Heart left ventricle (tissue), 13 donors: ENCODE results near the gene GABRR3.

Experiments used
- CTCF ChIP-seq, 12 donors: fragments of 200-600 bp; sonication (generic) in 4 of 12; IDR thresholded peaks; one replicate each; pipeline versions ENCODE4 v1.5.0 to v1.8.0; 2018 to 2022; ENCODE audit warnings: antibody characterized with exemption in 12 of 12, mild to moderate bottlenecking in 5 of 12
- POLR2A ChIP-seq, 2 donors: fragments of 450-650 bp; IDR thresholded peaks; one replicate each; pipeline ENCODE4 v1.6.1; 2017; ENCODE audit warnings: antibody characterized with exemption in 2 of 2, mild to moderate bottlenecking in 2 of 2, moderate library complexity in 2 of 2
- donor health status: ischemic (EF 13 %, LVEDD 7.1; RV severe dilation, severe dysfunction).
- donor health status: DM: no; HTN: yes; CAD: no.
- donor health status: DM: no; HTN: no; CAD: no.
- donor health status: ischemic (EF 25% LVEDD 6.9; RV normal size, moderate dysfunction).
- donor health status: ischemic (EF 25% LVEDD 5.7; RV mildly dilated, moderate dysfunction).
- donor health status: ischemic (EF 35%, LVEDD 5.7; RV mildly dilated, moderate dysfunction).
- donor health status: nonischemic (EF 11% LVEDD 7.7; RV severe dilation, severe dysfunction).
- donor health status: DM: yes; HTN: yes; CAD: no.
- donor health status: PGD.
- donor health status: ischemic (EF 29% LVEDD 5.4; RV normal size, mild dysfunction).
- donor health status: nonischemic (EF 23%, LVEDD 6.1; RV moderate dilation, normal function).

GRCh38 chr3:97935842-97936241, 99.3 kb downstream of the GABRR3 start:
- TF ChIP-seq CTCF (IDR thresholded peaks at IDR 0.05) (no peak), POLR2A (IDR thresholded peaks at IDR 0.05) (no peak)
